Measurements from ENCODE around the gene FRY.

The FRY gene

DNA sequence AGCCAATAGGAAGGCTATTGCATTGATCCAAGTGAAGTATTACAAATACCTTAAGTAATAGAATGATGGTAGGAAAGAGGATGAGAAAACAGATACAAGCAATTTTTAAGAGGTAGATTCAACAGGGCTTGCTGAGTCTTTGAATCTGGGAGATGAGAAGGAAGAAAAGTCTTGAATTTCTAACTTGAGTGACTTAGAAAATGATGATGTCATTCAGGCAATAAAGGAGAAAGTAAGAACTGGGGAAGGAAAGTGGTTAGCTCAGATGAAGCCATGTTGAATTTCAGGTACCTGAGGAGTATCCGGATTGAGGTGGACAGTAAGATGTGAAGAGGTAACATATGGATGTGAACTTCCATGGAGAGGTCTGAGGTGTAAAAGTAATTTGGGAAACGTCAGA lies 15.5 kb upstream of the FRY start:
- DNase-seq (ENCODE audit: low read depth in 2 of 2, low spot score in 1 of 2) = no peak

DNA sequence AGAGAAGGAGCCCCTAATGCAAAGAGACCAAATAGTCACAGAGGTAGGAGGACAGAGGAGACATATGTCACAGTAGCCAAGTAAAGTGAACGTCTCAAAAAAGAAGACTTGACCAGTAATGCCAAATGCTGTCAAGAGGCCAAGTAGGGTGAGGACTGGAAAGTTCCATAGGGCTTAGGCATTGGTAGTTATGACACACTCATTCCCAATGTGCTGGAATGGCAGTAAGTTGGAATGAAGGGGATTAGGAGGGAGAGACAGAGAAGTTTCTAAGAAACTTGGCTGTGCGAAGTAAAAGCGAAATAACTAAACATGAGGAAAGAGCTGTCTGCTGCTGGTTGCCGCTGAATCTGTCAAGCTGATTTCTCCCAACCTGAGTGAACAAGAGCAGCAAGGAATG lies 14.9 kb upstream of the FRY start:
- no peak for DNase-seq (ENCODE audit: low read depth in 2 of 2, low spot score in 1 of 2)

DNA sequence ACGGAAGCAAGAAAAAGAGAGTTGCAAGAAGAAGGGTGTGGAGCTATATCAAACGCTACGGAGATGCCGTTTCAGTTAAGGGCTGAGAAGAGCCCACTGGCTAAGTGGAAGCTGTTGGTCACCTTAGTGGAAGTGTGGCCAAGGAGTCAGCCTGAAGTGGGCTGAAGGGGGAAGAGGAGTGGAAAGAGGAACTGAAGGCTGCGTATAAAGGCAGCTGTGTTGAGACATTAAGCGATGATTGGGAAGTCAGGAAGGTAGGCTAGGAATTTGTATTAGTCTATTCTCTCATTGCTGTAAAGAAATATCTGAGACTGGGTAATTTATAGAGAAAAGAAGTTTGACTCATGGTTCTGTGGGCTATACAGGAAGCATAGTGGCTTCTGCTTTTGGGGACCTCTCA lies 14.1 kb upstream of the FRY start:
- no peak for DNase-seq (ENCODE audit: low read depth in 2 of 2, low spot score in 1 of 2)

DNA sequence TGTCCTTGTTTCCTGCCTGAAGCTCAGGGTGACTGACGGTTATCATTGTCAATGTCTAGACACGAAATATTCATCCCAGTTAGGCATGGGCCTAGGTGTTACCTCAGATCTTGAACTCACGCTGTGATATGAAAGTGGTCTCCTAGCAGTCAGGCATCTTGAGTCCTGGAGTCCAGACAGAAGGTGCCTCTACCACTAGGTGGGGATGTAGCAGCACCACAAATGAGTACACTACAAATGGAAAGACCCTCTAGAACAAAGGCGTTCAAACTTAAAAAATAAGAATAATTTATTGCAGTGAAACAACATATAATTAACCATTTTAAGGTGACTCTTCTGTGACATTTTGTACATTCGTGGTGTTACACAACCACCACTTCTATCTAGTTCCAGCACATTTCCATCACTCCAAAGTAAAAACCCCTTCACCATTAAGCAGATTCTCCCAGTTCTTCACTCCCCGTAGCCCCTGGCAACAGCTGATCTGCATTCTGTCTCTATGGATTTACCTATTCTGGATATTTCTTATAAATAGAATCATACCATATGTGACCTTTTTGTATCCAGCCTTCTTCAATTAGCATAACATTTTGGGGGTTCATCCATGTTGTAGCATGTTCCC lies 11.9 kb upstream of the FRY start:
- DNase-seq (ENCODE audit: low read depth in 2 of 2, low spot score in 1 of 2) = no peak

DNA sequence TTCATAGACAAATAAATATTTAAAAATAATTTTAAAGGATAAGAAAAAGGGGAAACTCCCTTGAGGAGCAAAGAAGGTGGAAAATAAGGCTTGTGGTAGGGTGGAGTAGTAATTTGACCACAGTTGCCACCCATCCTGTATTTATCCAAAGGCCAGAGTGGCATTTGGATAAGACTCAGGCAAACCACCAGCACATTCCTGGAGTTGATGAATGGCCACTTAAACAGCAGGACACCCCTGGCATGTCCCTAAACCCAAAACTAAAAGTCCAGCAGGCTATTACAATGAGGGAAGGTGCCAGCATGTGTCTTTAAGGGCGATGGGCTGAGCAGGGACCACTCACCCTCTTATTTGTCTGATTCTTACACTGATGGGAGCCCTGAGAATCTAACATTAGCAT lies 9.8 kb upstream of the FRY start:
- DNase-seq (ENCODE audit: low read depth in 2 of 2, low spot score in 1 of 2) = no peak

DNA sequence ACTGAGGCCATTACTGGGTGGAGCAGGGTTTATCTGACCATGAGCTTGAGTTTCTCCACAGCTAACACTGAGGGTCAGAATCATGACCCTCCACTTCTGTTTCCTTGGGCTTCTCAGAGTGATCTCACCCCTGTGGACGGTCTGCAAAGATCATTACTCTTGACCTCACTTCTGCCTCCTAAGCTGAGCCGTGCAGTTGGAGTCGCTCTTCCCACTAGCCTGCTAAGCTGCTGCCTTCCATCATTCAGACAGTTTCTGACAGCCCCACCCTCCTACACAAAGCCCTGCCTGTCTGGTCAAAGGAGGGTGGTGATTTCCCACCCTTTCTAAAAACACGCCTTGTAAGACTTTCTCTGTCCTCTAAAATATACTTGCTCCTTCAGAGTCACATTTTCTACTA lies 9.3 kb upstream of the FRY start:
- no peak for DNase-seq (ENCODE audit: low read depth in 2 of 2, low spot score in 1 of 2)

DNA sequence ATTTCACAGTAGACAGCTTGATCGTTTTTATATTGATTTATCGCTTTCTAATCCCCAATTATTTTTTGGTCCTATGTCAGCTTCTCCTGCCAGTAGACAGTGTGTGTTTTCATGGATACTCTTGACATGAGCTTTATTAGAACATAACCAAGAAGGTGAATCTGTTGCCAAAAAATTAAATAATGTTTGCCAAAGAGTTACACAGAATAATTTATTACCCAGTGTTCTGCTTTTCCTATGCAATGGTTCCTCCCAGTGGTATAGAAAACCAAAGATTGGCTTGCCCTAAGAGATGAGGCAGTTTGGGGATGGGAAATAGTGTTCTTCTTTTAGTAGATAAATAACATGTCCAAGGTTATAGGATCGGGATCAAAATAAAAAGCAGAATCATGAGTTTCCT lies 8.5 kb upstream of the FRY start:
- DNase-seq (ENCODE audit: low read depth in 2 of 2, low spot score in 1 of 2) = no peak

DNA sequence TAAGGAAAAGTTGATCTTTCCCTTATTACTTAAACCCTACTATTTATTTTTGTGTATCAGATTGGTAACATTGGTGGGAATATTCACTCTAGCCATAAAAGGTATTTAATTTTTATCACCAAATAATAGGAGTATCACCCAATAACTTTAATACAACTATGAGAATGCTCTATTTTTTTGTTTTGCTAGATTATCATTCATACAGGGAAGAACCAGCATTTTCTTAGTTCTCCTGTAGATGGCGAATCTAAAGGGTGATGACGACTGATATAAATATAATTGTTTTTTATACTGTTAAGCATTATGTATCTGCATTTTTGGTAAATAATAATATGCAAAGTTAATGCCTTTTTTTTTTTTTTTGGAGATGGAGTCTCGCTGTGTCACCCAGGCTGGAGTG lies 7.9 kb upstream of the FRY start:
- no peak for DNase-seq (ENCODE audit: low read depth in 2 of 2, low spot score in 1 of 2)

DNA sequence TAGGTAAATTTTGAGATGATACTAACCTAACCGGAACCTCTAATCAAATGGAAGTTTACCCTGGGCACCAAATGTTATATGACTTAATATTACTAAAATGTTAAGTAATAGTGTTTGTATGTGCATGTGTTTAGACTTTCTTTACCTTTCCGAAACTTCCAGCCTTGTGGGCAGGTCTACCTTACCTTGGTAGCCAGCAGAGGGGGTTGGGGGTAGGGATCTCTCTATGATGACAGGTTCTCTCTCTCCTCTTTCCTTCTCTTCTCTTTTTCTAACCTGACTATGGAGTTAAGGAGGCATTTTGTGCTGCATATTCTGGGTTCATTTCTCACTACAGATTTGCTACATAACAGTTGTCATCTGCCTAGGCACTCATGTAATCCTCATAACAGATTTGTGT lies 6.8 kb upstream of the FRY start:
- DNase-seq (ENCODE audit: low read depth in 2 of 2, low spot score in 1 of 2) = no peak

DNA sequence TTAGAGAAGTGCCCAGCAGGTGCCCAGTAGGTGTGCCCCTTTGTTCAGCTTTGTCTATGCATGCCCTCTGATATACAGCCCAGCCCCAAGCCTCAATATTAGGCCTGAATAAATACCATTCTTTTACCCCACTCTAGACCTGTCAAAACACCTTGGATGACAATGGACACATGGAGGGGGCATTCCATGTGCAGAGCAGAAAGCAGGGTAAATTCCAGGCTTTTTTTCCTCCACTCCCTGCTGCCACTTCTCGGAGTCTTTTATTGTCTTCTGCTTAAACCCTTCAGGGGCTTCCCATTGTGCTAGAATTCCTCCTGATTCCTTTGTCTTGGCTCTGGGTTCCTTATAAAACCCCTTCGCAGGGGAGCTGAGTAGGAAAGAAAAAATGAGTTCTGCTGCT lies 5.8 kb upstream of the FRY start:
- DNase-seq (ENCODE audit: low read depth in 2 of 2, low spot score in 1 of 2) = no peak

DNA sequence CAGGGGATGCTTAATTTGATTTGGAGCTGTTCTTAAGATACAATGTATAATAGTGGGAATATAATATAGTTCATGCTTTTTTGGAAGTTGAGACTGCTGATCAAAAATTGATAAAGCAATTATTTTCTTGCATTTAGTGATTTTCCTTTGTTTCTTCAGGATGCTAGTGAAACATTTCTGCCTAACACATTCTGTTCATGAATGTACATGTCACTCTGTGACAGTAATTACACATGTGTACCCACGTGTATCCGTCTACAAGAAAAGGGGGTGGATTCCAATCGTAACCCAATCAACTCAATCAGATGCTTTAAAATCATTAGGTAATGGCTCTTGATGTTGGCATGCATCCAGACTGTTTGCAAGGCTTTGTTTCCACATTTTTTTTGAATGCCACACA lies 5.0 kb upstream of the FRY start:
- DNase-seq (ENCODE audit: low read depth in 2 of 2, low spot score in 1 of 2) = no peak

DNA sequence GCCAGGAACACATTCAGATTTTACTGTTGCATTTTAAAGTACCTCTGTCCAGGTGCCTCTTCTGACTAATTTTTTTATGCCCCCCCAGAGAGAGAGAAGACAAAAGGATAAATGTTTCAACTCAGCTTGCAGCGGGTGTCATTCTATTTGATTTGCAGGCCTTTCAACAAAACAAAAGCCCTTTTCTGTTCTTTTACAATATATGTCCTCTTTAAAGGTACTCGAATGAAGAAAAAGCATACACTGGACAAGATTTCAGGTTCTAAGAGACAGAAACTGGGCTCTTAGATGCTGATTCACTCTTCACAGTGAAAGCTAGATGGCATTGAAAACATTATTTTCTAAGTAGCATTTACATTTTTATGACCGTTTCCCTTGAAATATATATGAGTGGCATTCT lies 2.9 kb upstream of the FRY start:
- DNase-seq (ENCODE audit: low read depth in 2 of 2, low spot score in 1 of 2) = no peak

DNA sequence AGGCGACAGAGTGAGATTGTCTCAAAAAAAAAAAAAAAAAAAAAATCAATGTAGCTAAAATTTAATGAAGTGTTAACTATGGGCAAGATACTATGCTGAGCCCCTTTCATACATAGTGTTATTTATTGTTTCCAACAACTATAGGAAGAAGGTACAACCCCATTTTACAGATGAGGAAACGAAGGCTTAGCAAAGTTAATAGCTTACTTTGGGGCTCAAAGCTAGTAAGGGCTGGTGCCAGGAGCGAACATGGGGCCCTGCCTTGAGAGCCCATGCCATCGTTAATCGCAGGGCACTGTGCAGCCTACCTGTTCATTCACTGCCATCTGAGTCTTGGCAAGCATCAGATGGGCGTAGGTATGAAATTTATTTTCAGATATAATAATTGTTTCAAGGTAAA lies 1.9 kb upstream of the FRY start:
- no peak for DNase-seq (ENCODE audit: low read depth in 2 of 2, low spot score in 1 of 2)

DNA sequence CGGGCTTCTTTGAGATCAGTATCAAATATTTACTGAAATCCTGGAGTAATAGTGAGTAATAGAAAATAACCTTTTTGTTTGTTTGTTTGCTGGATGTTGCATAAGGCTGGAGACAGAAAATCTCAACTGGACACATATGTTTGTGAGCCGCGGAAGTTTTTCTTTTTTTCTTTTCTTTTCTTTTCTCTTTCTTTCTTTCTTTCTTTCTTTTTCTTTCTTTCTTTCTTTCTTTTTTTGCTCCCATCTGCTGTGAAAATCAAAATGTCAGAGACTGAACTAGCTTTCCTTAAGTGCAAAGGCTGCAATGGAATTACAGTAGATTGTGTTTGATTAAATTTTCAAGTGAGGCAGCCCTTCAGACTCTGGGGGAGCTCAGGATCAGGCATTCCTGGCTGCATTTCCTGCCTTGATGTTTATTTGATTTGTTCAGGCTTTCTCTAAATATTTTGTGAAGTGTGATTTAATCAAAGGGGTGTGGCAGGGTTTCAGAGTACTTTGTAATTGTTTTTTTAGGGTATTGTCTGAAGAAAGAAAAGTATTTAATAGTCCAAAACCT lies 319 bp downstream of the FRY start:
- DNase-seq (ENCODE audit: low read depth in 2 of 2, low spot score in 1 of 2) = no peak

DNA sequence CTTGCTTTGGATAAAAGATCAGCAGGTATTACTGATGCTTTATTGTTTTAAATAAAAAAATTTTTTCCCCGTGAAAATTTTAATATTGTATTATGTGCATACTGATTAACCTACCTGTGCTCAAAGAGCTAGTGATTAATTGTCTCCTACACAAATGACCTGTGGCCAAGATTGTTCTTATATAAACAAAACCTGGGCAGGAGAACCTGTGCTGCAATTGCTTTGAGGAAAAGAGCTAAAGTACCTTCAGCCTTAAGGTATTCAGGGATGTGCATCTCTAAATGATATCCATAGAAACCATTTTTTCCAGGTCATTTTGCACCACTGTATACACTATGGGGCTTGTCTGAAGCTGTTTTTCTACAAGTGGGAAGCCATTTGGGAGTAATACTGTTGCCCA lies 1.2 kb downstream of the FRY start:
- no peak for DNase-seq (ENCODE audit: low read depth in 2 of 2, low spot score in 1 of 2)

DNA sequence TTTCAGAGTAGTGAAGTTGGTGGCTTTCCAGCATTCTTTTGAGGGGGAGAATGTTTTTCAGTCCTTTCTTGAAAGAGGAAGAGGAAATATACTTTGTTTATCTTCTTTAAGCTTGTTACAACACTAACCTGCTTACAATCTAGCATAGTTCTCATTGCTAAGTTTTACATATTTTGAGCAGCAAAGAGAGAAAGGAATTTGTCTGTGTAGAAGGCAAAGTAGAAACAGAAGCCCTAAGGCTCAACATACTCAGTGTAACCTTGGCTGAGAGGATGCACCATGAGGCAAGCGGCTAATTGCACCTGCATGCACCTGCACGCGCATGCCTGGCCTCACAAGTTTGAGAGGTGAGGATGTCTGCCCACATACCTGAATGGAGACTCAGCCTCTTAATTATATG lies 2.2 kb downstream of the FRY start:
- no peak for DNase-seq (ENCODE audit: low read depth in 2 of 2, low spot score in 1 of 2)

DNA sequence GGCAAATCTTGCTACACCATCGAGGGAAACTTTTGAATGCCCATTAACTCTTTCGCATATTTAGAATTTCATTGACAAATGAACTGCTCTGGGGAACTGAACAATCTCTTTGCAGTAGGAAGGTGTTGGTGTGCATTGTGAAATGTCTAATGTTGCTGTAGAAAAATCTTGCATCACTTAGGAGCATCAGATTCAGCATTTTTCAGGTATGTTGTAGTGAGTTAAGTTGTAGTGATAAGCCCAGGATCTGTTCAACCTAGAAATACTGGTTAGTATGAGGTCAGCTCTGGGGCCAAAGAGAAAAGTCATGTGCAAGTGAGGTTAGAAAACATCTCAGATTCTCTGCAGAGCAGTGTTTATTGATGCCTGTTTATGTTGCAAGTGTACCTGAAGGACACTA lies 4.1 kb downstream of the FRY start:
- DNase-seq (ENCODE audit: low read depth in 2 of 2, low spot score in 1 of 2) = no peak

DNA sequence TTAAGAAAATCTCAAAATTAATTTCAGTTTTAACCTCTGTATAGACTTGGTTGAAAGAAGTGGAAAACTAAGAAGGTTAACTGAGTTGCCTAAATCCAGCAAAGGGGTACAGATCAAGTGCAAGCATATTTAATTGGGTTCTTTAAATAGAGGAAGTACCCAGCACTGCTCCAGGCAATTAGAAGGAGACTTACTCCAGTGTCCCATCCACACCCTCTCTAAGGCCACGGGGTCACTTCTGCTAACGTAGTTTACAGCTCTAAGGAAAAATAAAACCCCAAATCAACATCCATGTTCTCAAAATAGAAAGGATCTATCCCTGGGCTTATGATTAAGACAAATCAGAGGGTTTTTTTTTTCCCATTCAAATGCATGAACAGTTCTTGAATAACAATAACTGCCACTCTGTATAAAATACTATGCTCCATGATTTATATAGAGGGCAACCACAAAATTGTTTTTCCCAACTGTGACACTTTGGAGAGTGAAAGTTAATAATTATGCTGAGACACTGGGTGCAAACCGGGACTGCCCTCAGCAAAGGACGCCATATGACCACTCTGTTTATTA lies 4.6 kb downstream of the FRY start:
- no peak for DNase-seq (ENCODE audit: low read depth in 2 of 2, low spot score in 1 of 2)

DNA sequence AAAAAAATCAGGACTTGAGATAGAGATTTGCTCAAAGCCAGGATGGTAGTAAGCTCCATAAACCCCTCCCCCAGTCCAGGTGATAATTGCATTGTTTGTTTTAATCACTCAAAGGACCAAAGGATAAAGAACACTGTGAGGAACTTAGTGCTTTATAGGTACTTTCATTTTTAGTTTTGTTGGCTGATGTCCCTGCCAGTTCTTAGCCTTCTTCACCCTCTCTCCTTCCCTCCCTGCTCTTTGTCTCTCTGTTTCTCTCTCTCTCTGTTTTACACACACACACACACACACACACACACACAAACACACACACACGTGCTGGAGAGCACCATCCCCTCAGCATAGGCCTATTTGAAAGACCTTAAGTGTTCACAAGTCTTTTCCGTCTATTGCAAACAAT lies 5.2 kb downstream of the FRY start:
- DNase-seq (ENCODE audit: low read depth in 2 of 2, low spot score in 1 of 2) = no peak

DNA sequence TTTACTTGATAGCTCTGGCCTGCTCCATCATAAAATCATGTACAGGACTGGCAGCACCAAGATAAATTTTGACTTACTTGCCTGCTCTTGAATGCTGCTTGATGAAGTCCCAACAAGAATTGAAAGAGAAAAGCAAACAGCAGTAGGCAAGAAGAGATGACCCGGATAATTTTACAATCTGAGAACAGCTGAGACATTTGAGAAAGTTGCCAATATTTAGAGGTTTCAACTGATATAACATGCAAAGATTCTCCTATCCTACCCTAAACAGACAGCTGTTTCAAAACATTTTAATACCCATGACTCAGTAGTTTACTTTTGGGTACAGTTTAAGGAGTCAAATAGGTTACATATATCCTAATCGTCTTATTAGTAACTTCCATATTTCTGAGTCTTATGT lies 5.9 kb downstream of the FRY start:
- DNase-seq (ENCODE audit: low read depth in 2 of 2, low spot score in 1 of 2) = no peak

DNA sequence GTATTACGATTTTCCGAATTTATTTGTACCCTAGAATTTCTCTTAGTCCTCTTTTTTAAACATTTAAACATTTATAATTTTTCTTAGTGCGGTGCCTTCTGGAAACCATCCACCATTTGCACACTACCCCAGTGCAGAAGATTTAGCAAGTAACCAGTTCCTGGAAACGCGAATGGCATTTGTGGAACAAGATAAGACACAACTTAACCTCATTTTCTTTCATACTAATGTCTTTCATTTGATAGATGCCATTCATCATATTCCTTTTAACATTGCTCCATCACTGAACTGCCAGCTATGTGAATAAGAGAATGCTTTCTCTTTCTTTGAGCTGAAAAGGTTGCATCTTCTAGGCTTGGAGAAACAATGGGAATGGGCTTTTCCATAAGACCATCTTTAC lies 6.8 kb downstream of the FRY start:
- no peak for DNase-seq (ENCODE audit: low read depth in 2 of 2, low spot score in 1 of 2)

DNA sequence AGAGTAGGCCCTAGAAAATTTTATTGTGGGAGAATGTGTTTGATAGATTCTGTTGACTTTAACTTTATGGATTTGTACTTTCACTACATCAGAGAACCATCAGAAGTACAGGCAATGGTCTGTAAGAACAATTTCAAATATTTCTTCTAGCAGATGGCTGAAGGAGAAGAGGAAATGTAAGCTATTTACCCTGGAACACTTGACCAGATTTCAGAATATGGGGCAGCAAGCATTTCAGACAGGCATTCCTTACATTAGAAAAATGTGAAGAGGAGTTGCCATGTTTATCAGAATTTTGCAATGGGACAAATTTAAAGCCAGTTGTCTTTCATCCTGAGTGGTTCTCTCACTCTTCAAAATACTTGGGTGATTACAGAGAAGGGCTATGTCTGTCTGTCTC lies 7.5 kb downstream of the FRY start:
- no peak for DNase-seq (ENCODE audit: low read depth in 2 of 2, low spot score in 1 of 2)

DNA sequence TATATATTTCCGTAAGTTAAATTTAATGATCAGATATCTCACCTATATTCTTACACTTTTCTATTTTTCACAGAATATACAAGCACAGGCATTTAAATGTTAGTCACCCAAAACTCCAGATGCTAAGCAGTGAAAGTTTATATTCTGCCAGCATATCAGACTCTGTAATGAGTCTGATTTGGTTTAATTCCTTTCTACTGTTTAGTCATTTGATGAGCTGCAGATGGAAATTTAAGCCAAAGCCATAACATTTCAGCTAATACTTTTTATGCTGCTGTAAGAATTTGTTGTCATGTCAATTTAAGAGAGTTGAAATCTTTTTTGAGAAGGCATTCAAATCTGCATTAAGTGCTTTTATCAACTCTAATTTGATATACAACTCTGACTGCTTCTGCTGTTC lies 8.0 kb downstream of the FRY start:
- DNase-seq (ENCODE audit: low read depth in 2 of 2, low spot score in 1 of 2) = no peak

All from stimulated activated CD8-positive, alpha-beta memory T cell treated with anti-CD3 and anti-CD28 coated beads, Interleukin-4, amount 100 ng/mL, for 1 hour (primary cell).